RWPE1 (cell line): ENCODE data around the gene NCKAP5.

ENCODE experiments used
- CTCF ChIA-PET: fragments of 350-600 bp; sonication (Branson Sonifier 250); formaldehyde crosslinking; extraction: SDS; loops from one replicate; lab custom pipeline; 2021; lab: Yijun Ruan, JAX
- POLR2A ChIA-PET: fragments of 400-600 bp; formaldehyde crosslinking; extraction: SDS; loops from one replicate; lab custom pipeline; 2020; ENCODE audit warnings: antibody characterized with exemption; ENCODE audit not compliant: low non-redundant PET; lab: Yijun Ruan, JAX
- DNase-seq: peaks from one replicate; pipeline ENCODE4 v3.0.0; 2012; ENCODE audit warnings: low spot score
- H3K27ac ChIP-seq: fragments of 450-650 bp; 2 replicates; pipeline ENCODE4 v1.5.1; 2017
- CTCF ChIP-seq: fragments of 450-650 bp; conservative IDR thresholded peaks from 2 replicates; pipeline ENCODE4 v1.5.1; 2017; ENCODE audit warnings: low read depth, mild to moderate bottlenecking

NCKAP5 gene

GRCh38 chr2:132873738-132874137, 694.5 kb downstream of the NCKAP5 start:
- ChIA-PET POLR2A (no interaction called here), CTCF (no interaction called here)
- no peak for TF ChIP-seq CTCF
- H3K27ac ChIP-seq, result no peak overlapping the region
- no peak for DNase-seq

GRCh38 chr2:132871831-132872230, 696.4 kb downstream of the NCKAP5 start:
- no peak overlapping the region for H3K27ac ChIP-seq
- ChIA-PET CTCF (no interaction called here), POLR2A (no interaction called here)
- no peak for DNase-seq
- TF ChIP-seq CTCF, result no peak

GRCh38 chr2:132863961-132864360, 704.3 kb downstream of the NCKAP5 start:
- CTCF ChIA-PET, result no interaction called here
- TF ChIP-seq CTCF, result no peak
- POLR2A ChIA-PET, result no interaction called here
- H3K27ac ChIP-seq, result no peak overlapping the region
- no peak for DNase-seq

GRCh38 chr2:132860220-132860619, 708.0 kb downstream of the NCKAP5 start:
- POLR2A ChIA-PET, result no interaction called here
- CTCF ChIA-PET, result no interaction called here
- no peak for DNase-seq
- no peak for TF ChIP-seq CTCF
- no peak overlapping the region for H3K27ac ChIP-seq

- H3K27ac ChIP-seq, result no peak overlapping the region
- CTCF ChIA-PET, result no interaction called here
- DNase-seq, result no peak
- no peak for TF ChIP-seq CTCF
- POLR2A ChIA-PET, result interaction anchor here (0.6 kb wide), 1 partner anchor 444 kb away, joined by 3 read pairs; no protein-coding TSS in a partner anchor
Observed at GRCh38 chr2:132859590-132859989, 708.7 kb downstream of the NCKAP5 start.

GRCh38 chr2:132857319-132857718, 710.9 kb downstream of the NCKAP5 start:
- ChIA-PET CTCF (no interaction called here), POLR2A (no interaction called here)
- DNase-seq, result no peak
- H3K27ac ChIP-seq, result no peak overlapping the region
- no peak for TF ChIP-seq CTCF

GRCh38 chr2:132850688-132851087, 717.6 kb downstream of the NCKAP5 start:
- CTCF ChIA-PET, result no interaction called here
- DNase-seq, result no peak
- POLR2A ChIA-PET, result no interaction called here
- H3K27ac ChIP-seq, result no peak overlapping the region
- no peak for TF ChIP-seq CTCF
